ENCODE measurements around the gene PRSS57.

DNA sequence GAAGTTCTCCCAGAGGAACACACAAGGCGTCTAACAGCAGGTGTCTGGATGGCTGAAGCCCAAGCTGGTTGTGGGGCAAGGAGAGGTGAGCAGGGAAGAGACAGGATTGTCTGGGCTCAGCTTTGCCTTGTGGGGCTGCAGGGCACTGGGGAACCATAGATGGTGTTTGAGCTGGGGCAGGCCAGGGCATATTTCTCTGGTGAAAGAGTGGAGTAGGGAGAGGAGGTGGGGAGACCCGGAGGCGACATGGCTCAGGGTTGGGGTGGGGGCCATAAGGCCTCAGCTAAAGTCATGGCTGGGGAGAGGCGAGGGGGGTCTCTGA, 8.0 kb upstream of the PRSS57 start:
- TF ChIP-seq, protein P1, sequence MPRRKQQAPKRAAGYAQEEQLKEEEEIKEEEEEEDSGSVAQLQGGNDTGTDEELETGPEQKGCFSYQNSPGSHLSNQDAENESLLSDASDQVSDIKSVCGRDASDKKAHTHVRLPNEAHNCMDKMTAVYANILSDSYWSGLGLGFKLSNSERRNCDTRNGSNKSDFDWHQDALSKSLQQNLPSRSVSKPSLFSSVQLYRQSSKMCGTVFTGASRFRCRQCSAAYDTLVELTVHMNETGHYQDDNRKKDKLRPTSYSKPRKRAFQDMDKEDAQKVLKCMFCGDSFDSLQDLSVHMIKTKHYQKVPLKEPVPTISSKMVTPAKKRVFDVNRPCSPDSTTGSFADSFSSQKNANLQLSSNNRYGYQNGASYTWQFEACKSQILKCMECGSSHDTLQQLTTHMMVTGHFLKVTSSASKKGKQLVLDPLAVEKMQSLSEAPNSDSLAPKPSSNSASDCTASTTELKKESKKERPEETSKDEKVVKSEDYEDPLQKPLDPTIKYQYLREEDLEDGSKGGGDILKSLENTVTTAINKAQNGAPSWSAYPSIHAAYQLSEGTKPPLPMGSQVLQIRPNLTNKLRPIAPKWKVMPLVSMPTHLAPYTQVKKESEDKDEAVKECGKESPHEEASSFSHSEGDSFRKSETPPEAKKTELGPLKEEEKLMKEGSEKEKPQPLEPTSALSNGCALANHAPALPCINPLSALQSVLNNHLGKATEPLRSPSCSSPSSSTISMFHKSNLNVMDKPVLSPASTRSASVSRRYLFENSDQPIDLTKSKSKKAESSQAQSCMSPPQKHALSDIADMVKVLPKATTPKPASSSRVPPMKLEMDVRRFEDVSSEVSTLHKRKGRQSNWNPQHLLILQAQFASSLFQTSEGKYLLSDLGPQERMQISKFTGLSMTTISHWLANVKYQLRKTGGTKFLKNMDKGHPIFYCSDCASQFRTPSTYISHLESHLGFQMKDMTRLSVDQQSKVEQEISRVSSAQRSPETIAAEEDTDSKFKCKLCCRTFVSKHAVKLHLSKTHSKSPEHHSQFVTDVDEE (CRISPR knock-in tag; IDR thresholded peaks at IDR 0.05) = no peak
- TF ChIP-seq ZNF565 (CRISPR knock-in tag; conservative IDR thresholded peaks at IDR 0.05; ENCODE audit: low read depth) (no peak), ARNTL (CRISPR knock-in tag; IDR thresholded peaks at IDR 0.05; ENCODE audit: borderline replicate concordance, low read depth) (no peak), CSDC2 (CRISPR knock-in tag; IDR thresholded peaks at IDR 0.05) (no peak)
